Measurements from ENCODE around the gene PSD2. TPM values are rescaled to one million over a fixed set of nuclear protein-coding genes. Genes with fewer than 3 reads are reported as not detected.

PSD2 gene
- total RNA-seq, 1 experiment from 2014 or later, result not detected

- no peaks in the 10 kb centered on the region for H3K4me1 Mint-ChIP-seq (ENCODE audit: low read depth, unreplicated experiment)
- no TSS peak for BruUV-seq (replicated peaks)
- peaks cover 90% of the 10 kb centered on the region for H3K27me3 Mint-ChIP-seq (ENCODE audit: unreplicated experiment)
- no peak for TF ChIP-seq CTCF (IDR thresholded peaks at IDR 0.05; ENCODE audit: unreplicated experiment)
- H3K9me3 Mint-ChIP-seq (ENCODE audit: low read depth, unreplicated experiment), result no peaks in the 10 kb centered on the region
- H3K4me3 Mint-ChIP-seq (ENCODE audit: low read depth, unreplicated experiment), result no peak overlapping the region
- H3K27ac Mint-ChIP-seq (ENCODE audit: unreplicated experiment), result no peak overlapping the region
- intact Hi-C loops (cut with micrococcal nuclease; ENCODE audit: unreplicated experiment), result no loop called here
- no peaks in the 10 kb centered on the region for H3K36me3 Mint-ChIP-seq (ENCODE audit: insufficient read depth, unreplicated experiment)
- CTCF ChIA-PET, result interaction anchor here (1.1 to 1.6 kb wide), 5 partner anchors 10 to 193 kb away, joined by 4 to 8 read pairs (median 5); no protein-coding TSS in a partner anchor
- DNase-seq, result no peak
These were observed 19.7 kb upstream of the PSD2 start for GRCh38 chr5:139775872-139776271.

GRCh38 chr5:139776861-139777260 is 18.7 kb upstream of the PSD2 start:
- no TSS peak for BruUV-seq (replicated peaks)
- TF ChIP-seq CTCF (IDR thresholded peaks at IDR 0.05; ENCODE audit: unreplicated experiment), result no peak
- no peak overlapping the region for H3K4me3 Mint-ChIP-seq (ENCODE audit: low read depth, unreplicated experiment)
- CTCF ChIA-PET, result interaction anchor here (0.5 to 1.6 kb wide), 6 partner anchors 10 to 192 kb away, joined by 3 to 6 read pairs (median 4); no protein-coding TSS in a partner anchor
- H3K36me3 Mint-ChIP-seq (ENCODE audit: insufficient read depth, unreplicated experiment), result no peaks in the 10 kb centered on the region
- no peak overlapping the region for H3K27ac Mint-ChIP-seq (ENCODE audit: unreplicated experiment)
- H3K9me3 Mint-ChIP-seq (ENCODE audit: low read depth, unreplicated experiment), result no peaks in the 10 kb centered on the region
- no peak for DNase-seq
- intact Hi-C loops (cut with micrococcal nuclease; ENCODE audit: unreplicated experiment), result no loop called here
- no peaks in the 10 kb centered on the region for H3K4me1 Mint-ChIP-seq (ENCODE audit: low read depth, unreplicated experiment)
- peaks cover 88% of the 10 kb centered on the region for H3K27me3 Mint-ChIP-seq (ENCODE audit: unreplicated experiment)

- H3K9me3 Mint-ChIP-seq (ENCODE audit: low read depth, unreplicated experiment), result no peaks in the 10 kb centered on the region
- H3K4me3 Mint-ChIP-seq (ENCODE audit: low read depth, unreplicated experiment), result no peak overlapping the region
- no TSS peak for BruUV-seq (replicated peaks)
- DNase-seq, result no peak
- intact Hi-C loops (cut with micrococcal nuclease; ENCODE audit: unreplicated experiment), result no loop called here
- no peak for TF ChIP-seq CTCF (IDR thresholded peaks at IDR 0.05; ENCODE audit: unreplicated experiment)
- H3K27me3 Mint-ChIP-seq (ENCODE audit: unreplicated experiment), result peaks cover 56% of the 10 kb centered on the region
- CTCF ChIA-PET, result interaction anchor here (0.6 to 1.3 kb wide), 6 partner anchors 8 to 1284 kb away, joined by 3 to 7 read pairs (median 6); no protein-coding TSS in a partner anchor
- H3K27ac Mint-ChIP-seq (ENCODE audit: unreplicated experiment), result no peak overlapping the region
- peaks cover 5% of the 10 kb centered on the region for H3K36me3 Mint-ChIP-seq (ENCODE audit: insufficient read depth, unreplicated experiment)
- H3K4me1 Mint-ChIP-seq (ENCODE audit: low read depth, unreplicated experiment), result no peaks in the 10 kb centered on the region
These were observed 12.1 kb upstream of the PSD2 start for GRCh38 chr5:139783436-139783965.

- H3K27me3 Mint-ChIP-seq (ENCODE audit: unreplicated experiment), result peaks cover 54% of the 10 kb centered on the region
- BruUV-seq (replicated peaks), result no TSS peak
These were observed 11.1 kb upstream of the PSD2 start for GRCh38 chr5:139784488-139784887.

More at GRCh38 chr5:139784488-139784887, 11.1 kb upstream of the PSD2 start:
- peaks cover 5% of the 10 kb centered on the region for H3K36me3 Mint-ChIP-seq (ENCODE audit: insufficient read depth, unreplicated experiment)
- CTCF ChIA-PET, result no interaction called here
- intact Hi-C loops (cut with micrococcal nuclease; ENCODE audit: unreplicated experiment), result no loop called here
- H3K4me3 Mint-ChIP-seq (ENCODE audit: low read depth, unreplicated experiment), result no peak overlapping the region
- no peaks in the 10 kb centered on the region for H3K9me3 Mint-ChIP-seq (ENCODE audit: low read depth, unreplicated experiment)
- no peak for TF ChIP-seq CTCF (IDR thresholded peaks at IDR 0.05; ENCODE audit: unreplicated experiment)
- H3K27ac Mint-ChIP-seq (ENCODE audit: unreplicated experiment), result no peak overlapping the region
- no peak for DNase-seq
- H3K4me1 Mint-ChIP-seq (ENCODE audit: low read depth, unreplicated experiment), result no peaks in the 10 kb centered on the region

All from Calu3 (cell line).